HepG2 (cell line): ENCODE results near the gene NPAS2. TPM values are rescaled to one million over a fixed set of nuclear protein-coding genes. Genes with fewer than 3 reads are reported as not detected.

Experiments
- EED ChIP-seq: sonication (generic); formaldehyde crosslinking; IDR thresholded peaks from 2 replicates; pipeline ENCODE4 v1.5.0; 2020; ENCODE audit warnings: mild to moderate bottlenecking, missing genetic modification reagents
- ELF4 ChIP-seq: sonication (generic); formaldehyde crosslinking; IDR thresholded peaks from 2 replicates; pipeline ENCODE4 v1.5.0; 2020; ENCODE audit warnings: missing genetic modification reagents, mild to moderate bottlenecking, moderate library complexity, borderline replicate concordance
- GLI4 ChIP-seq: sonication (generic); formaldehyde crosslinking; IDR thresholded peaks from 2 replicates; pipeline ENCODE4 v1.5.1; 2020; ENCODE audit warnings: missing genetic modification reagents, mild to moderate bottlenecking, moderate library complexity, borderline replicate concordance
- HNRNPUL1 ChIP-seq: fragments of 200-400 bp; formaldehyde crosslinking; IDR thresholded peaks from 2 replicates; pipeline ENCODE4 v1.6.1; 2017; ENCODE audit warnings: low read depth, mild to moderate bottlenecking, low read length, moderate library complexity
- MIER3 ChIP-seq: IDR thresholded peaks from 2 replicates; pipeline ENCODE4 v1.6.1; 2016; ENCODE audit warnings: missing compliant biosample characterization, borderline replicate concordance
- MYNN ChIP-seq: sonication (generic); formaldehyde crosslinking; IDR thresholded peaks from 2 replicates; pipeline ENCODE4 v1.4.0; 2020; ENCODE audit warnings: mild to moderate bottlenecking, low read depth, missing genetic modification reagents
- SMAD3 ChIP-seq: sonication (generic); formaldehyde crosslinking; IDR thresholded peaks from 2 replicates; pipeline ENCODE4 v1.4.0; 2020; ENCODE audit warnings: missing genetic modification reagents
- SSRP1 ChIP-seq: IDR thresholded peaks from 2 replicates; pipeline ENCODE4 v1.6.1; 2016; ENCODE audit warnings: control low read depth
- SYNCRIP ChIP-seq: fragments of 200-400 bp; formaldehyde crosslinking; IDR thresholded peaks from 2 replicates; pipeline ENCODE4 v1.6.1; 2018; ENCODE audit warnings: mild to moderate bottlenecking, low read depth, low read length; ENCODE audit not compliant: insufficient read depth
- YEATS2 ChIP-seq: sonication (generic); formaldehyde crosslinking; IDR thresholded peaks from 2 replicates; pipeline ENCODE4 v1.4.0; 2020; ENCODE audit warnings: missing genetic modification reagents, borderline replicate concordance
- ZFAT ChIP-seq: sonication (generic); formaldehyde crosslinking; conservative IDR thresholded peaks from 2 replicates; pipeline ENCODE4 v1.8.1; 2023; ENCODE audit warnings: missing genetic modification reagents, inconsistent platforms
- ZFP41 ChIP-seq: sonication (generic); formaldehyde crosslinking; IDR thresholded peaks from 2 replicates; pipeline ENCODE4 v1.4.0; 2020; ENCODE audit warnings: mild to moderate bottlenecking, missing genetic modification reagents, borderline replicate concordance
- ZFY ChIP-seq: sonication (generic); formaldehyde crosslinking; IDR thresholded peaks from 2 replicates; pipeline ENCODE4 v1.4.0; 2020; ENCODE audit warnings: missing genetic modification reagents
- ZHX2 ChIP-seq, 2 experiments: sonication (generic) in 1 of 2; formaldehyde crosslinking in 1 of 2; IDR thresholded peaks; 2 replicates each; pipeline versions ENCODE4 v1.6.1 to v1.9.0; 2014 to 2022; ENCODE audit warnings: antibody characterized with exemption in 1 of 2, borderline replicate concordance in 1 of 2, inconsistent platforms in 1 of 2, low read depth in 1 of 2, missing genetic modification reagents in 1 of 2
- ZNF101 ChIP-seq: sonication (generic); formaldehyde crosslinking; IDR thresholded peaks from 2 replicates; pipeline ENCODE4 v1.4.0; 2020; ENCODE audit warnings: mild to moderate bottlenecking, low read depth, missing genetic modification reagents, borderline replicate concordance
- ZNF136 ChIP-seq: sonication (generic); formaldehyde crosslinking; IDR thresholded peaks from 2 replicates; pipeline ENCODE4 v1.8.1; 2022; ENCODE audit warnings: low read depth, mild to moderate bottlenecking, moderate library complexity, missing genetic modification reagents
- ZNF276 ChIP-seq: sonication (generic); formaldehyde crosslinking; IDR thresholded peaks from 2 replicates; pipeline ENCODE4 v1.4.0; 2020; ENCODE audit warnings: mild to moderate bottlenecking, low read depth, missing genetic modification reagents
- ZNF414 ChIP-seq: sonication (generic); formaldehyde crosslinking; IDR thresholded peaks from 2 replicates; pipeline ENCODE4 v1.5.0; 2020; ENCODE audit warnings: missing genetic modification reagents
- ZNF674 ChIP-seq: sonication (generic); formaldehyde crosslinking; IDR thresholded peaks from 2 replicates; pipeline ENCODE4 v1.5.0; 2020; ENCODE audit warnings: low read depth, mild to moderate bottlenecking, missing genetic modification reagents
- ZNF713 ChIP-seq: sonication (generic); formaldehyde crosslinking; IDR thresholded peaks from 2 replicates; pipeline ENCODE4 v1.4.0; 2020; ENCODE audit warnings: mild to moderate bottlenecking, missing genetic modification reagents
- ZNF737 ChIP-seq: sonication (generic); formaldehyde crosslinking; IDR thresholded peaks from 2 replicates; pipeline ENCODE4 v1.5.0; 2020; ENCODE audit warnings: missing genetic modification reagents, mild to moderate bottlenecking, borderline replicate concordance
- ZSCAN30 ChIP-seq: sonication (generic); formaldehyde crosslinking; IDR thresholded peaks from 2 replicates; pipeline ENCODE4 v1.5.0; 2020; ENCODE audit warnings: mild to moderate bottlenecking, missing genetic modification reagents
- polyA plus RNA-seq, 8 experiments: library from polyadenylated mRNA; depleted of rRNA in 3 of 8; stranded (reverse) in 7 of 8; unstranded in 1 of 8; fragments of >200 nt; fragmentation: Illumina TruSeq in 4 of 8; extraction: Trizol in 4 of 8; gene quantifications; 2 replicates each; pipeline versions ENCODE4 v1.2.1 to v1.2.3, GENCODE V29; 2011 to 2016; ENCODE audit warnings: low read depth in 4 of 8, missing spikeins in 1 of 8, mixed read lengths in 1 of 8; ENCODE audit not compliant: insufficient read depth in 1 of 8
- total RNA-seq, 5 experiments: library from RNA; depleted of rRNA; stranded (reverse); fragments of >200 nt; fragmentation: Illumina TruSeq; extraction: Trizol; gene quantifications; 2 replicates each; pipeline ENCODE4 v1.2.3, GENCODE V29; 2016; ENCODE audit warnings: low read depth in 1 of 5

Gene NPAS2
- total and polyA plus RNA-seq, 2 of the 13 experiments (the other 11 are each of a cell fraction or from before 2014, with no cell fraction given), result 14.8 to 37.5 TPM

DNA sequence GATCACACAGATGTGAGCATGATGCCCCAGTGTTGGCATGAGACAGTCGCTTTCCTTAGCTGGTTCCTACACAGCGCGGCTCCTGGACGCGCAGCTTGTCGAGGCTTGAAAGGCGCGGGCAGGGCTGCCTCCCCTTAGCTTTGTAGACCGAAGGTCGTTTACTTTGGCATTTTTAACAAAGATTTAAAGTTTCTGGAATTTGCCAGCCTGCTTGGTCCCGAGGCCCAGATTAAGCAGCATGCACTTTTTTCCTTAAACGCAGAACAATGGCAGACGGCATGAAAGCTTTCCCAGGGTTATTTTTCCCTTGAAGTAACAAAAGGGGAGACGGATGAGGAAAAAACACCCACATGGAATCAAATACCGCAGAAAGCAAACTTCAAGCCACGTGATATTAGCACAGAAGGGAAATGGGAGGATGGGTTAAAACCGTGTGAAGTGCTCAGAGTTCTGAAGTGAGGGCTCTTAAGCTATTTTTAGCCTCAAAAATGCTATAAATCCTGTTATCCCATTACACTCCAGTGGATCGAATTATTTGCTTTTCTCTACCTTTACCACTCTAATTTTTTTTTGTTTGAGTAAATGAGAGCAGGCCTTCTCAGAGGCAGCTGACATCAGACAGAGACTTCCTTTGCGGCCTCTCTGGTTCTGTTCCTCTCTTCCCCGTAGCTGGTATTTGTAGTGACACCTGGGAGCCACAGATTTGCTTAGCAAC, 55.7 kb downstream of the NPAS2 start (continued):
- TF ChIP-seq ZNF276 (CRISPR knock-in tag) (no peak), GLI4 (CRISPR knock-in tag) (no peak), ZNF737 (no peak), ZNF713 (CRISPR knock-in tag) (no peak), ZFAT (CRISPR knock-in tag) (no peak), EED (CRISPR knock-in tag) (no peak), MIER3 (CRISPR knock-in tag) (no peak), SSRP1 (CRISPR knock-in tag) (no peak), YEATS2 (CRISPR knock-in tag) (peak; percentile 63; the same call in 1 of the 2 replicates), ZNF414 (no peak), SMAD3 (CRISPR knock-in tag) (no peak), SYNCRIP (no peak), ZNF136 (CRISPR knock-in tag) (no peak), ZFY (peak; percentile 31; the same call in 1 of the 2 replicates), MYNN (CRISPR knock-in tag) (no peak), ZNF674 (CRISPR knock-in tag) (no peak), ZHX2 (IDR thresholded peaks at IDR 0.05; ENCODE audit: low read depth) (no peak), ZHX2 (CRISPR knock-in tag; IDR thresholded peaks at IDR 0.05; ENCODE audit: borderline replicate concordance) (no peak), ZNF101 (no peak), ZSCAN30 (CRISPR knock-in tag) (0 out of 2 replicates have a peak, but pooled peaks have one; percentile 34), ELF4 (CRISPR knock-in tag) (no peak), ZFP41 (CRISPR knock-in tag) (no peak), HNRNPUL1 (no peak)
